GM19193 (cell line): ENCODE measurements around the gene C2orf49.

Source experiments
- POLR2A ChIP-seq: IDR thresholded peaks from 4 replicates; pipeline ENCODE4 v1.6.1; 2011; ENCODE audit not compliant: insufficient read depth, insufficient read length; ENCODE audit errors: extremely low read depth

Gene C2orf49

DNA sequence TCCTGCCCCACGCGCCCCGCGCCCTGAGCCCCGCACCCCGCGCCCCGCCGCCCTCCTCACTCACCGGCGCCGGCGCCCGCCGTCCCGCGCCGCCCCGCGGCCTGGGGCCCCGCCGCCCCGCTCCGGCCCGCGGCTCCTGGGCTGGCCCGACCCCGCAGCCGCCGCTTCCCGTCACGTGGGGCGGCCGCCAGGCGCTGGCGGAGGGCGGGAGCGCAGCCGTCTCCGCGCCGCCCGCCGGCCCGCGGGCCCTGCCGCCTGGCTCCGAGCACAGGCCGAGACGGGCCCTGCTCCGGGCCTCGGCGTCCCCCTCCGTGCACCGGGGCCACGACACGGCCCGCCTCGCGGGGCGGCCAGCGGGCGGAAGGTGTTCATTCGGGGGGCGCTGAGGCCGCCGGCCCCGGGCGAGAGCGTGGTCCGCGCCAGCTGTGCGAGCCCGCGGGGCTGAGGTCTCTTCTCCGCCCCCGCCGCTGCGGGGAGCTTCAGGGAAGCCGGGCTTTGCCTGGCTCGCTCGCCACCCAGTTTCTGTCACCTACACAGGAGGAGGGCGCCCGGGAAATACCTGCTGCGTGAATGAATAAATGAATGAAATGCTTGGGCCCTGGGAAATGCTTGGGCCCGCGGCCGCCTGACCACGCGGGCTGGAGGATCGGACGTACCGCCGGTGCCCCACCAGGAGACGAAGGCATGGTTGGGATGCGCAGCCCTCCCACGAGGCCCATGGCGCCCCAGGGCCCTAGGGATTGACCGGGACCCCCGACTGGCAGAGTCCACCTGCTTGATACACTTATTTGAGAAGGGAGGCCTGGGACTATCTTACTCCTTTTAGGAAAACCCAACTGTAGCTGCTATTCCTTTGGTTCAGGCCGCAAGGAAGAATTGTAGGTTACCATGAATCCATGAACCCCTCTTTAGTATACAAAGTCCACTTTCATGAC, 7.5 kb upstream of the C2orf49 start, which contains the start of gene TGFBRAP1:
Gene TGFBRAP1, minus strand, starts transcription at position 175 of the 935 bp plus-strand sequence. CDS start 21,434 bp downstream, outside the sequence.
- TF ChIP-seq POLR2A, result peak; percentile 87

DNA sequence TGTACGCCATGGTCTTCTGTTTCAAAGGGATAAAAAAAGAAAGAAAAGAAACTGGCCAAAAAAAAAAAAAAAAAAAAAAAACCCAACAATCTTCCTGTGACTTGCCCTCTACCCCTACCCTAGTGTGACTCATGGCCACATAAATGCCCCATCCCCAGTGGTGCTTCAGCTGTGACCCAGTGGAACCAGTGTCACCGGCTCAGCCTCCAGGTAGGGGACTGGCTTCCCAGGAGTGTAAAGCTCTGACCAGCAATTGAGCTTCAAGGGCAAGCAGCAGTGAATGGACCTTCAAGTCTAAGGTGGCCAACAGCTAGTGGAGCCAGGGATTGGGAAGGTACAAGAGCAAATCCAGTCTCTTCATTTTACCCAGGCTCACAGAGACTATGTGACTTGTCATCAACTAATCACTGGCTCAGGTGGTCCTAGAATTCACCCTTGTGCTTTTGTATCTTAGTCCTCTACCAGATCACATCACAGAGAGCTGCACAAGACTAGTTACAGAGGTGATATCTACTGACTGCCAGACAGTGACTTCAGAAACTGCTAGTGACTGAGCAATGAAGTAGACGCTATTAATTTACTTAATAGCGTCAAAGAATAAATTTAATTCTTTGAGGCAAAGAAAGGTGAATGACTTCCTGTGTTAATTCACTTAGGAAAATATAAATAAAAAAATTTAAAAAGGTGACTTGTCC, 6.5 kb upstream of the C2orf49 start:
- TF ChIP-seq POLR2A, result no peak

DNA sequence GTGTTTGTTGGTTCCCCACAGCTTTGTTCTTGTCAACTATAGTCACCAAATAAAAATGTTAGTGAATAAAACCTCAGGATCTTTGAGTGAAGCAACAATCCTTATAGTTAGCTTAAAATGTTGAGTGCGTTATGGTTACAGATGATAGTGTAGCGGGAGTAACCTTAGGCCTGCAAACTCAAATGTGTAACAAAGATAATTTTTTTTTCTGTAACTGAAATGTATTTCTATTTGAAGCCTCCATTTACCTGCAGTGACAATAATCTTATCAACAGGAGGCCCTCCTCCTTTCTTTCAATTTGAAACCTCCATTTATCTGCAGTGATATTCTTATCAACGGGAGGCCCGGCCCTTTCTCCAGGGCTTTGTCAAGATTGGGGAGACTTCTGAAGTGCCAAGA, 3.1 kb upstream of the C2orf49 start:
- no peak for TF ChIP-seq POLR2A

DNA sequence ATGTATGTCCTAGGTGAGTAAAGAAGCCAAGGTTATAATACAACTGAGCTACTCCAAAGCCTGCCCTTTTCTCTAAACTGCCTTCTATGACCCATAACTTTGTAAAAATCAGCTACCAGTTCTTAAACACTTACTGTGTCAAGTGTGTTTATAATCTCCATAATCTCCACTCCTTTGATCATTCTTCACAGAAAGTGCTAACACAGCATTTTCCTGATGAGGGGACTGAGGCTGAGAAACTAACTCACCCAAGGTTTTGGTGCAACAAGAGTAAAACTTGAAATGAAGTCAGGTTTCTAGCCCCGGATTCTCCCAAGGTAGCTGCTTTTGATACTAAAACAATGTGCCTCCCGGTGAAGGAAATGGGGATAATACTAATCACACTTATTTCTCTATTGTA, 1.9 kb upstream of the C2orf49 start:
- no peak for TF ChIP-seq POLR2A

DNA sequence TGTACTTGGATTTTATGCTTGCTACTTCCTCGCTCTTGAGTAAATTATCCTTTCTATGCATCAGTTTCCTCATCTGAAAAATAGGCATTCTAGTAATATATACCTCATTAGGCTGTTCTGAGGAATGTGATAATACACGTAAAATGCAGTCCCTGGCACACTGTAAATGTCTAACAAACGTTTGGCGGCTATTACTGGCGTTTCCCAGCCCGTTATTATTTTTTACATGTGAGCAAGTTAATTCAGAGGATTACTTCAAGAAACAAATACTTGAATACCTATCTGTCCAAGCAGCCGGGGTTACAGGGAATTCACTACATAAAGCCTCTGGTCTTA, 586 bp upstream of the C2orf49 start:
- no peak for TF ChIP-seq POLR2A

DNA sequence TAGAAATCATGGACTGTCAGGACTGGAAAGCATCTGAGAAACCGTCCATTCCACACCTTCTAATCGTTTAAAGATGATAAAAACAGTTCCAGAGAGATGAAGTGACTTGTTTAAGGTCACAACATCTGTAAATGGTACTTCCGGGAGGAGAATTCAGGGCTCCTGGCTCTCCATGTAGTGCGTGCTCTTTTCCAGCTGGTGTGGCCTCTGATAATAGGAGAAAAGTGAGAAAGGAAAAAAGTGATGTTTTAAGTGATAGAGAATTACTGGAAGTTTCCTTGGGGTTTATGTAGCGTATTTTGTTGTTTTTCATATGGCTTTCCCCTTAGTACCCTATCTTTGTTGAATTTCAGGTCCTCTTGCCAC, 663 bp downstream of the C2orf49 start:
- TF ChIP-seq POLR2A, result no peak

DNA sequence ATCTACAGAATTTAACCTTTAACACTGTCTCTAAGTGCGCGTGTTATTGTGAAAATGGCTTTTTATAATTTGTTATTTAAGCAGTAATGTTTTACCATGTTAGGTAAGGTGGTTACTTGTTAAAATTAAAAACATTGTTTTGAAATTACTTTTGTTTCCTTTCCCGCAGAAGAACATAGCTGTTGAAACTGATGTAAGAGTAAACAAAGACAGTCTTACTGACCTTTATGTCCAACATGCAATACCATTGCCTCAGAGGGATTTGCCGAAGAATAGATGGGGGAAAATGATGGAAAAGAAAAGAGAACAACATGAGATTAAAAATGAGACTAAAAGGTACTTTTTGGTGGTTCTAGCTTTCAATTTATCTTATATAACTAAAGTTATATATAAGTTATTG, 2.1 kb downstream of the C2orf49 start:
- TF ChIP-seq POLR2A, result no peak

DNA sequence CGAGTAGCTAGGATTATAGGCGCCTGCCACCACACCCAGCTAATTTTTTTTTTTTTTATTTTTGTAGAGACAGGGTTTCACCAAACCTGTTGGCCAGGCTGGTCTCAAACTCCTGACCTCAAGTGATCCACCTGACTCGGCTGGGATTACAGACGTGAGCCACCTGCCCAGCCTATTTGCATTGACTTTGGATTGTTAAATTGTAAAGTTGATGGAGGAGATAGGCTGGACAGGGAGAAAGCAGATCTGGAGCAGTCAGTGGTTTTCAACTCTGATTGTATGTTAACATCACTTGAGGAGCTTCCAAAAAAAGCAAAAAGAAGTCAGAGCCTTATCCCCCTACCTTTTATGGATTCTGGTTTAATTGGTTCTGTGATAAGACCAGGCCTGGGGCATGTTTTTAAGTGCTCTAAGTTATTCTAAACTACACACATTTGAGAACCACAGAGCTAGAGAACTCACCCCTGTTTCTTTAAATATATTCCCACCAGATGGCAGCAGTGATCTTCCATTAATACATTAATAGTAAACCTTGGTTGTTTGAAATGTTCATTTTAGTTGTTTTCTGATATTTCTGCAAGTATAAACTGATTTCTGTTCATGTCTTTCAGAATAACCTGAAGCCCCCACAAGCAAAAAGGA, 7.5 kb downstream of the C2orf49 start:
- TF ChIP-seq POLR2A, result no peak

DNA sequence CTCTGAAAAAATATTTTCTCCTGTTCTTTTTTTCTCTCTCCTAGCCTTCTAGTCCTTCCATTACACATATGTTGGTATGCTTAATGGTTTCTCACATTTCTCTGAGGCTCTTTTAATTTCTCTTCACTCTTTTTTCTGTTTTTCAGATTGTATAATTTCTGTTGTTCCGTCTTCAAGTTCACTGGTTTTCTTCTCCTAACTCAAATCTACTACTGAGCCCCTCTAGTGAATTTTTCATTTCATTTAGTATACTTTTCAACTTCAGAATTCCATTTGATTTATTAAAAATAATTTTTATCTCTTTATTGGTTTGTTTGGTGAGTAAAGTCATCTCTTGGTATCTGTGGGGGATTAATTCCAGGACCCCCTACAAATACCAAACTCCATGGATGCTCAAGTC, 19.8 kb downstream of the C2orf49 start:
- no peak for TF ChIP-seq POLR2A

DNA sequence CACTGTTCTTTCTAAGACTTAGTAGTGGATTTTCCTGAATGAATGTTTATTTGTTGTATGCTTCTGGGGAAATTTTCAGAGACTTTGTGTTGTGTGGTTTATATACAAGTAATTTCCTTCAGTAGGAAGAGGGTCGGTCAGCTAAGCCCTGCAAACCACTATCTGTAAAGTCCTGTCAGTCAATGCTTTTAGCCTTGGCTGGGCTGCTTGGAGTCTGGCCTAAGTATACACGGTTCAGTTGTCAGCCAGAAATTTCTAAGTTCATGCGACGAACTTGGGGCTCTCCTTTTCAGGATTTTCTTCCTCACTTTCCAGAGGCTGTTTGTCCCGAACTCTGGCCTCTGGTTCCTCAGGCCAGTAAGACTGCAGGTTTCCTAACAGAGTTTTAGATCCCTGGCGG, 21.3 kb downstream of the C2orf49 start:
- no peak for TF ChIP-seq POLR2A

DNA sequence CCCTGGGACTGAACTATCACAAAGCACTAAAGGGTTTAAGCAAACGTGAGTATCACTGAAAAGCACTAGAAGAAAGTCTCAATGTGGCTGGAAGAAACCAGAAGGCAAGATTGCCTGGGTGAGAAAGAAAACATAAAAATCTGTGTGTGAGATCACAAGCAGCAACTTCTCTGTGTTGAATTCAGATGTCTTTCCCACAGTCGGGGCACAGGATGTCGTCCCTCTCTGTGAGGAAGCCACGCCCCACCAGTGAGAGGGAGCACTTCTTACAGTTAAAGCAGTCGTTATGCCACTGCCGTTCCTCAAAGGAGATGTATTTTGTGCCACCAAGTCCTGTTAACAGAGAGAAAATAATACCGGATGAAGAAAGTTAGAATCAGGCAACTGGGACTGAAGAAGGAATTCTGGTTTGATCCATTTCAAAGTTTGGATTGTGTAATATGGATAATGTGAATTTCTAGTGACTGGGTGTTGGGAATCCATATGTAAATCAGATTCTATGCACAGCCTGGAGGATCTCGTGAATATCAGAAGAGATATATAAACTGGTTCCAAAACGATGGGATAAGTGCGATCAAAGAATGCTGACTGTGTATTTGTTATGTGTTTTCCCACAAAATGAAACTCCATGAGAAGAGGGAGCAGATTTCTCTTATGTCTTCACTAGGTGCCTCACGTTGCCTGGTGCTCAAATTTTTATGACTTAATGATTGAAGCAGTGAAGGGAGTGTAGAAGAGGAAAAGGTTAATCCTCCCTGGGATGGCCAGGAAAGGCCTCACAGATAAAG, 24.0 kb downstream of the C2orf49 start:
- no peak for TF ChIP-seq POLR2A

DNA sequence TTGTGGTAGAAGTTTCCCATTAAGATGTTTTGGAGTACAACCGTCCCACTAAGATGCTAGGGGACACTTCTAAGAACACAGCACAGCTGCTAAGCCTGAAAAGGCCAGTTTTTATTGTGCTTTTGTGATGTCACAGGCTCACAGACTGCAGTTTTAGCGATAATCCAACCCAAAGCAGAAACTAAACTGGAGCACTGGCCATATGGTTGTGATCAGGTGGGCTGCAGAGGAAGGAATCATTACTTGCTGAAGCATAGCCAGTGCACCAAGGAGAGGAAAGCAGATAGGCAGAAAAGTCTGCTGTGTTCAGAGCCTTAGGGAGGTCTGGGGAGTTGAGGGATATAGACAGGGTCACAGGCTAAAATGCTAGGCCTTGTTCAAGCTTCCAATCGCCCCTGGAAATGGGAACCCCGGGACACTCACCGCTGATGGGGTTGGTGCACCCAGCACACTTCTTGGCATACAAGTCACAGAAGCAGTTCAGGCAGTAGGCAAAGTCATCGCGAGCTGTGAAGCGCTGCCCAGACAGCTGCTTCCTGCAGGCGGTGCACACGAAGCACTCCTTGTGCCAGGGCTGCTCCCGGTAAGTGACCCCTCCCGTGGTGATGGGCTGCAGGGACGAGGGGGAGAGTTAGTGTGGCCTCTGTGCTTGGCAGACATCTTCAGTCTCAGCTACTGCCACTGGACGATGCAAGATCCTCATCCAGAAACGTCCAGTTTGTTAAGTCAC, 25.7 kb downstream of the C2orf49 start:
- TF ChIP-seq POLR2A, result no peak

DNA sequence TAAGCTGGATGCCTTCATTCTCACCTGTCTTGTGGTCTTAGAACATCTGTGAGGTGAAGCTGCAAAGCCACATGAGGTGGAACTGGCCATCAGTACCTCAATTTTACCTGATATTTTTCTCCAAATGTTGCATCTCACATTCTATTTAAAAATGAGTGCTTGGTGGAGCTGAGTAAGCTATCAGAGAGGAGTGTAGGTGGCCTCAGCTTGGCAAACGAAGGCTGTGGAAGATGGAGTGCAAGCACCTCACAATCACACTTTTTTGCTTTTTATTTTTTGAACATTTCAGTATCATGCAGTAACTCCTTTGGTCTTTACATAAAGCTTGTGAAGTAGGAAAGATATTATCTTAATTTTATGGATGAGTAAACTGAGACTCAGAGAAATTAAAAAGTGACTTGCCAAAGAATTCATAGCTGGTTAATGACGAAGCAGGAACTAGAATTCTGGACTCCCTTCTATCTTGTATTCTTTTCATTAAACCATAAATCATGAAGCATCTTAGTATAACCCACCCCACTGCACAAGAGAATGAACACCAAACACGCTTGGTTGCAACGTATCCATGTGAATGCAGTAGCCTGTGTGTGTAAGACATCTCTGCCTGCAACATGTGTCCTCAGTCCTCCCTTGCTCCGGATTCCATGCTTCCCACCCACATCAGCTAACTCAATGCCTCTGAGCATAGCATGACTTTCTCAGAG, 27.2 kb downstream of the C2orf49 start:
- TF ChIP-seq POLR2A, result no peak

DNA sequence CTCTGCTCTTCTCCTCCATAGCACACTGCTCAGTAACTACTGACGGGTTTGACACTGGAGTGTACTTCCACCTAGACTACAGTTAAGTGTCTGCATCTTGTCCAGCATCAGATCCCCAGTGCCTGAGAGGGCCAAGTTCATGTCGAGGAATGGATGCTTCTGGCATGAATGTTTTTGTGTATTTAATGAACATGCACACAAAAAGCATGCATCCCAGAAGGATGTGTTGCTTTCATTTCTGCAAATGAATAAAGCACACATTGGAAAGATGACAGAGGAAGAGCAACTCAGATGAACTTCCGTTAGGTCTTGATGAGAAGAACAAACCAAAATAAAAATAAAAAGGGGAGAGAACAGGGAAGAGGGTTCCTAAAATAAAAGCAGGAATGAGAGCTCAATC, 27.9 kb downstream of the C2orf49 start:
- no peak for TF ChIP-seq POLR2A
